ENCODE measurements around the gene DHX16. TPM values are rescaled to one million over a fixed set of nuclear protein-coding genes. Genes with fewer than 3 reads are reported as not detected.

Gene DHX16
- total and polyA plus RNA-seq, 2 experiments from 2014 or later: 23.6 to 30.6 TPM

GRCh38 chr6:30615958-30616810 lies 56.6 kb downstream of the DHX16 start:
- in situ Hi-C loops (cut with MboI): no loop called here

GRCh38 chr6:30615219-30615957 lies 57.4 kb downstream of the DHX16 start:
- Histone ChIP-seq H3K36me3 (ENCODE audit: low read depth) (peaks cover 17% of the 10 kb centered on the region), H3K27me3 (replicated peaks; ENCODE audit: insufficient read depth) (no peaks in the 10 kb centered on the region), H3F3A (ENCODE audit: insufficient read depth) (peaks cover 62% of the 10 kb centered on the region), H3K79me2 (ENCODE audit: insufficient read depth) (peaks cover 71% of the 10 kb centered on the region), H3K27ac (peak overlapping the region; percentile 98), H3K4me1 (ENCODE audit: insufficient read depth) (peaks cover 32% of the 10 kb centered on the region), H3K9ac (peak overlapping the region; percentile 100), H3K4me3 (peak overlapping the region; percentile 98), H2AFZ (no peak overlapping the region), H3K9me3 (ENCODE audit: low read depth) (no peaks in the 10 kb centered on the region), H4K20me1 (ENCODE audit: insufficient read depth) (no peaks in the 10 kb centered on the region), H3K9me2 (ENCODE audit: insufficient read depth) (no peaks in the 10 kb centered on the region), H3K4me2 (ENCODE audit: unreplicated experiment) (peak overlapping the region; percentile 95)
- in situ Hi-C loops (cut with MboI): no loop called here
- TF ChIP-seq EZH2 (IDR thresholded peaks at IDR 0.05; ENCODE audit: insufficient read depth, poor library complexity, severe bottlenecking): no peak
- no peak for TF ChIP-seq EZH2phosphoT487 (IDR thresholded peaks at IDR 0.05; ENCODE audit: insufficient read depth, low read depth)
- WGBS, 2 experiments (ENCODE audit: low coverage in 1 of 2, low lambda C conversion rate in 2 of 2, missing lambda C conversion rate in 2 of 2): 1 to 2% methylated on average over 10 of the region's 10 CpGs
- peak; percentile 85 for DNase-seq

More at GRCh38 chr6:30615958-30616810, 56.6 kb downstream of the DHX16 start:
- Histone ChIP-seq H3F3A (ENCODE audit: insufficient read depth) (peaks cover 54% of the 10 kb centered on the region), H3K27me3 (replicated peaks; ENCODE audit: insufficient read depth) (no peaks in the 10 kb centered on the region), H3K79me2 (ENCODE audit: insufficient read depth) (peaks cover 71% of the 10 kb centered on the region), H3K4me1 (ENCODE audit: insufficient read depth) (peaks cover 32% of the 10 kb centered on the region), H2AFZ (no peak overlapping the region), H3K27ac (peak overlapping the region; percentile 98), H4K20me1 (ENCODE audit: insufficient read depth) (no peaks in the 10 kb centered on the region), H3K4me3 (peak overlapping the region; percentile 98), H3K9ac (peak overlapping the region; percentile 100), H3K4me2 (ENCODE audit: unreplicated experiment) (peak overlapping the region; percentile 95), H3K9me3 (ENCODE audit: low read depth) (no peaks in the 10 kb centered on the region), H3K36me3 (ENCODE audit: low read depth) (peaks cover 23% of the 10 kb centered on the region), H3K9me2 (ENCODE audit: insufficient read depth) (no peaks in the 10 kb centered on the region)
- peak; percentile 62 for DNase-seq
- WGBS, 2 experiments (ENCODE audit: low coverage in 1 of 2, low lambda C conversion rate in 2 of 2, missing lambda C conversion rate in 2 of 2): 0% methylated on average over 10 of the region's 10 CpGs
- no peak for TF ChIP-seq EZH2phosphoT487 (IDR thresholded peaks at IDR 0.05; ENCODE audit: insufficient read depth, low read depth)
- TF ChIP-seq EZH2 (IDR thresholded peaks at IDR 0.05; ENCODE audit: insufficient read depth, poor library complexity, severe bottlenecking): no peak

DNA sequence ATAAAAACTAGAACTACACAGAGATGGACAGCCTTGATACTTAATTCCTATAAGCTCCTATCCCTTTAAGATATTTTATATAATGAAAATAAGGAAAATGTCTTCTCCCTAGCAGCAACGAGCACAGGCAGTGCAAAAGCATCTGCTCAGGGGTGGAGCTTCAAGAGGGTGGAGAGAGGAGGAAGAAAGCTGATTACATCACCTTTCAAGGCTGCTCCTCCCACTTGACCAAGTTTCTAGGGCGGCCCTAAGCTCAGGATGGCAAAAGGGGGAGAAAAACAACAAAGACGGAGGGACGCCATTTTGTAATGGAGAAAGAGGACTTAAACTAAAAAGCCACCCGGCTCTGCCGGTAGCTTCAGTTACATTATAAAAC lies 58.0 kb downstream of the DHX16 start:
- Histone ChIP-seq H3K9me2 (ENCODE audit: insufficient read depth) (no peaks in the 10 kb centered on the region), H3K9ac (peak overlapping the region; percentile 100), H3K79me2 (ENCODE audit: insufficient read depth) (peaks cover 73% of the 10 kb centered on the region), H3F3A (ENCODE audit: insufficient read depth) (peaks cover 67% of the 10 kb centered on the region), H3K27ac (peak overlapping the region; percentile 98), H3K36me3 (ENCODE audit: low read depth) (peaks cover 17% of the 10 kb centered on the region), H4K20me1 (ENCODE audit: insufficient read depth) (no peaks in the 10 kb centered on the region), H3K4me2 (ENCODE audit: unreplicated experiment) (peak overlapping the region; percentile 95), H3K4me3 (peak overlapping the region; percentile 98), H3K4me1 (ENCODE audit: insufficient read depth) (peaks cover 32% of the 10 kb centered on the region), H3K27me3 (replicated peaks; ENCODE audit: insufficient read depth) (no peaks in the 10 kb centered on the region), H2AFZ (no peak overlapping the region), H3K9me3 (ENCODE audit: low read depth) (no peaks in the 10 kb centered on the region)
- no peak for TF ChIP-seq EZH2phosphoT487 (IDR thresholded peaks at IDR 0.05; ENCODE audit: insufficient read depth, low read depth)
- TF ChIP-seq EZH2 (IDR thresholded peaks at IDR 0.05; ENCODE audit: insufficient read depth, poor library complexity, severe bottlenecking): no peak
- in situ Hi-C loops (cut with MboI): no loop called here
- peak; percentile 98 for DNase-seq
- WGBS, 2 experiments (ENCODE audit: low coverage in 1 of 2, low lambda C conversion rate in 2 of 2, missing lambda C conversion rate in 2 of 2): 1 to 2% methylated on average over 6 of the region's 6 CpGs

DNA sequence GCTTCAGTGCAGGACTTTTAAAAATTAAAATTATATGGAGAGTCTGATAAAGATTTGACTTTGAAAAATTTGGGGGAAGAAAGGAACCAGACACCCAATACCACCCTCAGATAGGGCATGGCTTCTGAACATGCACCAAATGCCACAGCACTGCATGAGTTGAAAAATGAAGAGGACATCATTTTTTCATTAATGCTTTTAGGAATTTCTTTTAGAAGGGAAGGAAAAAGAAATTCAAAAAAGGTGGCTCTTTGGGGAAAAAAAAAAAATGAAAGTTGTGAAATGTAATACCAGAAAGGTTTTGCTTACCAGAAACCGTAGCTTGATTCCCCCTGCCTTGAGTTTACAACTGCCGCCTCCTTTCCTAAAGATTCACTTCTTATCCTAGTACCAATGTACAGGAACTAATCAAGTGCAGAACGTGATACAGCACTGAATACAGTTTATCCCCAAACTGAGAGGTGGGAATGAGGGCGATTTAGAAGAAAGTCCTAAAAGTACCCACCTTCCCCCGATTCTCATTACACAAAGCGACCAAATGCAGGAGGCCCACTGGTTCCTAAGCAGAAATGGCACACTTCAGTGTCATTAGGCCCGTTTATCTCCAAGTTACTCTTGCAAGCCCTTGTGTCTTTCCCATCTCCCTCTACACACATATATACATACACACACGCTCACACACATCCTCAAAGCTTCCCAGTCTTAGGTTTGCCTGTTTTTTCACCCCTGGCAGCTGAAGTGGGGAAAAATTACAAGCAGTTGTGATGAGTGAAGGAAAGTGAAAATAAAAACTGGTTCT lies 58.6 kb downstream of the DHX16 start:
- H3K27me3 ChIP-seq (replicated peaks; ENCODE audit: insufficient read depth): no peaks in the 10 kb centered on the region
- H4K20me1 ChIP-seq (ENCODE audit: insufficient read depth): no peaks in the 10 kb centered on the region
- H3K79me2 ChIP-seq (ENCODE audit: insufficient read depth): peaks cover 68% of the 10 kb centered on the region
- H3F3A ChIP-seq (ENCODE audit: insufficient read depth): peaks cover 73% of the 10 kb centered on the region
- peaks cover 32% of the 10 kb centered on the region for H3K4me1 ChIP-seq (ENCODE audit: insufficient read depth)
- no peaks in the 10 kb centered on the region for H3K9me3 ChIP-seq (ENCODE audit: low read depth)
- H3K9ac ChIP-seq: peak overlapping the region; percentile 100
- no peak for DNase-seq
- peak overlapping the region; percentile 98 for H3K4me3 ChIP-seq
- H3K4me2 ChIP-seq (ENCODE audit: unreplicated experiment): peak overlapping the region; percentile 95
- WGBS, 2 experiments (ENCODE audit: low coverage in 1 of 2, low lambda C conversion rate in 2 of 2, missing lambda C conversion rate in 2 of 2): 21% methylated on average over 8 of the region's 8 CpGs
- H3K36me3 ChIP-seq (ENCODE audit: low read depth): peaks cover 11% of the 10 kb centered on the region
- H3K9me2 ChIP-seq (ENCODE audit: insufficient read depth): no peaks in the 10 kb centered on the region
- in situ Hi-C loops (cut with MboI): no loop called here
- TF ChIP-seq EZH2 (IDR thresholded peaks at IDR 0.05; ENCODE audit: insufficient read depth, poor library complexity, severe bottlenecking) (no peak), EZH2phosphoT487 (IDR thresholded peaks at IDR 0.05; ENCODE audit: insufficient read depth, low read depth) (no peak)
- H2AFZ ChIP-seq: no peak overlapping the region
- peak overlapping the region; percentile 98 for H3K27ac ChIP-seq
